ENCODE measurements around the gene PACS1.

PACS1 gene

DNA sequence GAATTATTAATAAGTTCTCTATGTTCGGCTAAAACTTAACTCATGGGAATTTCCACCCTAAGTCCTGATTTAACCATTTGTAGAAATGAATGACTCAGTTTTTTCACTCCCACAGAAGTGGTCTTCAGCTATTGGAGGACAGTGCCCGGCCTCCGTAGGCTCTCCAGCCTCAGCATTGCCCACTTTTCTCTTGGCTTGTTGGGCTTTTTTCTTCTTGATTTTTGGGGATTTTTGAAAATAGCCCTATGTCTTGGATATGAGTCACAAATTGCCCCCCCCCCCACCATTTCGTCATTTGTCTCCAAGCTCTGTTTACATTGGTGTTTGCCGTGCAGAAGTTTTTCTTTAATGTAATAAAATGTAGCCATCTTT, 66.7 kb downstream of the PACS1 start:
- no peak for DNase-seq (ENCODE audit: low read depth in 1 of 2, low spot score in 1 of 2)

DNA sequence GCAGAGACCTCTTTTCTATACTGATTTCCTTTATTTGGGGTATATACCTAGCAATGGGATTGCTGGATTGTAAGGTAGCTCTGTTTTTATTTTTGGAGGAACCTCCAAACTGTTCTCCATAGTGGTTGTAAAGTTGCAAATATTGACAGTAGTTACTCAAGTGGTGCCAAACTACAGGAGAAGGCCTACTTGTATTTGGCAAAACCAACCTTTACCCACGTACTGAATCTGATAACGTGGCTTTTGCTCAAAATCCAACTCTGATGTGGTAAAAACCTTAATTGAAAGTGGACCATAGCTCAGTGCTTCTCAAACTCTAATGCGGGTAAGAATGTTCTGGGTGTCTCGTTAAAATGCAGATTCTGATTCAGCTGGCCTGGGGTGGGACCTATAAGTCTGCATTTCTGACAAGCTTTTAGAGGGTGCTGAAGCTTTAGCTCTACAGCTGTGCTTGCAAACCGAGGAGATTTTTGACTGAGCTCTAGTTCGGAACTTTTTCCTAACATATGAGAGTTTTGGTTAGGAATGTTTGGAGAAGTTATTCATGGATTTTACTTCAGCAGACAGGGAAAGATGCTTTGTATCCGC, 69.8 kb downstream of the PACS1 start:
- no peak for DNase-seq (ENCODE audit: low read depth in 1 of 2, low spot score in 1 of 2)

DNA sequence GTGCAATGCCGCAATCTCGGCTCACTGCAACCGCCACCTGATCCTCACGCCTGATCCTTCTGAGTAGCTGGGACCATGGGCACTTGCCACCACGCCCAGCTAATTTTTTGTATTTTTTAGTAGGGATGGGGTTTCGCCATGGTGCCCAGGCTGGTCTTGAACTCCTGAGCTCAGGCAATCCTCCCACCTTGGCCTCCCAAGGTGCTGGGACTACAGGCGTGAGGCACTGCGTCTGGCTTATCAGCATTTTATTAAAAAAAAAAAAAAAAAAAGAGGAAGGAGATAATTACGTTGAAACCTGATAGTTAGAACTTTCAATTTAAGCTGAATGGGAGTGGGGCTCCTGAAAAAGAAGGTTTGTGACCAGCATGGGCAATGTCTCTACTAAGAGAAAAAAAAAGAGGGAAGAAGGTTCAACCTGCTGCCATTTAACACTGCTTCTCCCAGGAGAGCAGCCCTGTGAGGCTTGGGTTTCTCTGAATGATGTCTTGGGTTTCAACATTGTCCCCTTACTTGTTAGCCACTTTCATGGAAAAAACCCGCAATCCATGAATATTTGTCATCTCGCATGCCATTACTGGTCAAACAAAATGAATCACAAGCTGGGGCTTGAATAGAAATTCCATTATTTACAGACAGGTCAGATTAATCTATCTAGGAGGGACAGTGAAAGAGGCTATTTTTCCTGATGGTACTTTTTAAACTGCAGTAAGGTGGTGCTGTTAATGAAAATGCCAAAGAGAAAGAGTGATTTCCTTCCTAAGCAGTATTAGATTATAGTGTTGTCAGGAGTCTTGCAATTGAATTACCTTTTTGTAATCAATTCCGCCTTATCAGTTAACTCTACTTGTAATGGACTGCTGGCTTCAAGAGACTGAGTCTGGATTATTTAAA, 72.5 kb downstream of the PACS1 start:
- DNase-seq (ENCODE audit: low read depth in 1 of 2, low spot score in 1 of 2): no peak

DNA sequence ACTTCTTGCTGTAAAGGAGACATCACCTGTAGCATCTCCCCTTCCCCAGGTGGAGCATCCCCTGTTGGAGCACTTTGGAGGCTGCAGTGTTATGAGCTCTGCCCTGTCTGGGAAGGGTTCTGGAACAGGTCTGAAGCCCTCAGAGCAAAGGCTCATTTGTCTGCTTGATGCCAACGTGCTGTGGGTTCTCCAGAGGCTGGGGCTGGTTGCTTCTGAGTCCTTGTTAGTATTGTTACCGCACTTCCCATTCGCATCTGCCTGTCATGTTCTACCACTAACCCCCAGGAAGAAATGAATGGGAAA, 73.1 kb downstream of the PACS1 start:
- no peak for DNase-seq (ENCODE audit: low read depth in 1 of 2, low spot score in 1 of 2)

DNA sequence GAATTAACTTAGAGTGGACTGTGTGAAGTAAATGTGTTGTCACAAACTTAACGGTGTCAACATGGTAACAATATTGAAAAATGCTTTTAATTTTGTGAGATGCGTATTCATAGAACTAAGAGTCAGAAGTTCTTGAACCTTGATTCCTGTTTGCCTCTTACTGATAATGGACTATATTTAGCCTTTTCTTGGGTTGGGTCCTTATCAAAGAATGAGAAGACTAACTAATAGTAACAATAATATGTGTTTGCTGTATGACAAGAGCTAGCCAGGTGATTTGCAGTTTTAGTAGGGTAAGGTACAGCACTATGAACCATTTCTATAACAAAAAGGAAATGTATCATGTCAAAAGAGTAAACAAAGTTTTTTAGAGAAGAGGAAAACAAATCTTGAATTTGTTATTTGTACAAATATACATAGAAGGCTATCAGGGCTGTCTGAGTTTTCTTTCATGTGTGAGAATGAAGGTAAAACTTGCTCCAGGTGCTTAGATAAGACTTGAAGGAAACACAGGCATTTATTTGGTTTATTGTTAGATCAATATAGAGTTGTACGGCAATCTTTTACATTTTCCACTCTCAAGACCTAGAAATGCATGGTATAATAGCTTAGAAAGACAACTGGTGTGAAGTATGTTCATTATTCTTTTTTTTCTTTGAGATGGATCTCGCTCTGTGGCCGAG, 74.1 kb downstream of the PACS1 start:
- DNase-seq (ENCODE audit: low read depth in 1 of 2, low spot score in 1 of 2): no peak

DNA sequence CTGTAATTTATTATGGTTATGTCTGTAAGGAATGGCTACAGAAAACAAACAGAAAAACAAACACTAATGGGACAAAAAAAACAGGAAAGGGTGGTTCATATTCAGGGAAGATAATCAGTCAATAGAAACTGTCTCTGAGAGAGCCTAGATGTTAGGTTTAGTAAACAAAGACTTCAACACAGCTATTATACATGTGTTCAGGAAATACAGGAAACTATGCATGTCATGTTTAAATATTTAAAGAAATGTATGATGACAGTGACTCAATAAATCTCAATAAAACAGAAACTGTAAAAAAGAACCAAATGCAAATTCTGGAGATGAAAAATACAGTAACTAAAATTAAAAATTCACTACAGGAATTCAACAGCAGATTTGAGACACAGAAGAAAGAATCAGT, 76.0 kb downstream of the PACS1 start:
- DNase-seq (ENCODE audit: low read depth in 1 of 2, low spot score in 1 of 2): no peak

DNA sequence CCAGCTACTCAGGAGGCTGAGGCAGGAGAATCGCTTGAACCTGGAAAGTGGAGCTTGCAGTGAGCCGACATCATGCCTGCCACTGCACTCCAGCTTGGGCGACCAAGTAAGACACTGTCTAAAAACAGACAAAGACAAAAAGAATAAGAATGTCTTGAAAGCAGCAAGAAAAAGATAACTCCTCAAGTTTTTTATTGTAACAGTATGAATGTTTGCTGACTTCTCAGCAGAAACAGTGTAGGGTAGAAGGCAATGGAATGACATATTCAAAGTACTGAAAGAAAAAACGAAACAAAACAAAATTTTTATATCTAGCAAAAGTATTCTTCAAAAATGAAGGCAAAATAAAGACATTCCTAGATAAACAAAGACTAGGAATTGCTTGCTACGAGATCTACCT, 76.9 kb downstream of the PACS1 start:
- DNase-seq (ENCODE audit: low read depth in 1 of 2, low spot score in 1 of 2): no peak

DNA sequence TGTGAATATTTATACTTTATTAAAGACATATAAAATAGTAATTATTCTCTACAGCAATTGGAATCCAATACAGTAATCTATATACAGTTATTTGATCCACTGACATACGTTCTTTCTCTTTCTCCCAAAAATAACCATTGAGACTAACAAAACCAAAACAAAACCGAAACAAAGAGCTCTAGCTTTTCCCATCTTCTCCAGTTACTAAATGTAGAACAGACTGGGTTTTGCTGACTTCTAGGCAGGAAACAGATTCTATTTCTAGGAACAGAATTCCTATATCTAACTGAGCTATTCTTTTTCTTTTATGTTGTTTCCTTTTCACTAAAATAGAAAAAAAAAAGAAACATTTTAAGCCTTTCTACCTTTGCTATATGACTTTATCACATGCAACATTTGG, 80.1 kb downstream of the PACS1 start:
- DNase-seq (ENCODE audit: low read depth in 1 of 2, low spot score in 1 of 2): no peak

DNA sequence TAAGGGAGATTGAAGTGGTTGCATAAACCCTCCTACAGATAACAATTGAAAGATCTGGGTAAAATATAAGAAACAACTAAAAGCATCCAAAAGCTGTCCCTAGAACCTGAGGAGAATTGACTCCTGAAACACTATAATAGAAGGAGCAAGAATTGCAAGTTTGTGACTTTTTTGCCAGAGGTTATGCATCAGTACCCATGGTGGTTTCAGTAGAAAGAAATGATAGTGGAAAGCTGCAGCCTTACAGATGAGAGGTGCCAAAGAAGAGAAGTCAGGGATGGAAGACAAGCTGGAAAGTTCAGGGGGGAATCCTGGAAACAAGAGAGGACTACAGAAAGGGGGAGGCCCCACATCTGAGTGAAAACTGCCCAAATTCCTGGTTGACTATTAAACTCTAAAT, 80.7 kb downstream of the PACS1 start:
- DNase-seq (ENCODE audit: low read depth in 1 of 2, low spot score in 1 of 2): no peak

DNA sequence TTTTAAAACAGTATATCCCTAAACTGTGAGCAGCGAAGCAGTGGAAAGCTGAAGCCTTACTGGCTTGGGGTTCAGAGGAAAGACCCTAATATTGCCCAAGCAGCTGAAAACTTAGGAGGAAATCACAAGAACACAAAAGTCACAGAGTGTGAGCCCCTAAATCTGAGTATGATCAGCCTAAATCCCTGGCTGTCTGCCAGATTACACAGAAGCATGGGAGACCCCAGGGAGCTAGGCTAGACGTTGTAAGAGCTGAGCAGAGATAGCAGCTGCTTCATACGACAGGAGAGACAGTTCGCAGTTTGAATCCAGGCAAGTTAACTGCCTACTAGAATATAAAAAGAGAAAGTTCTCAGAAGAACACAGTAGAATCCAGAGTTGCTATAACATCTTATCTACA, 81.2 kb downstream of the PACS1 start:
- no peak for DNase-seq (ENCODE audit: low read depth in 1 of 2, low spot score in 1 of 2)

DNA sequence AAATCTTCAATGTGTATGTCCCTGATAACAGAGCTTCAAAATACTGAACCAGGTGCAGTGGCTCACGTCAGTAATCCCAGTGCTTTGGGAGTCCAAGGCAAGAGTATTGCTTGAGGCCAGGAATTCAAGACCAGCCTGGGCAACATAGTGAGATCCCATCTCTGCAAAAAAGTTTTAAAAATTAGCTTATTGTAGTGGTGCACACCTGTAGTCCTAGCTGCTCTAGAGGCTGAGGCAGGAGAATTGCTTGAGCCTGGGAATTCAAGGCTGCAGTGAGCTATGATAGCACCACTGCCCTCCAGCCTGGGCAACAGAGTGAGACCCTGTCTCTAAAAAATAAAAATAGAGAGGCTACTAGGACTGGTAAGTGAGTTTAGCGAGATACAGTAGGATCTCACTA, 84.0 kb downstream of the PACS1 start:
- DNase-seq (ENCODE audit: low read depth in 1 of 2, low spot score in 1 of 2): no peak

DNA sequence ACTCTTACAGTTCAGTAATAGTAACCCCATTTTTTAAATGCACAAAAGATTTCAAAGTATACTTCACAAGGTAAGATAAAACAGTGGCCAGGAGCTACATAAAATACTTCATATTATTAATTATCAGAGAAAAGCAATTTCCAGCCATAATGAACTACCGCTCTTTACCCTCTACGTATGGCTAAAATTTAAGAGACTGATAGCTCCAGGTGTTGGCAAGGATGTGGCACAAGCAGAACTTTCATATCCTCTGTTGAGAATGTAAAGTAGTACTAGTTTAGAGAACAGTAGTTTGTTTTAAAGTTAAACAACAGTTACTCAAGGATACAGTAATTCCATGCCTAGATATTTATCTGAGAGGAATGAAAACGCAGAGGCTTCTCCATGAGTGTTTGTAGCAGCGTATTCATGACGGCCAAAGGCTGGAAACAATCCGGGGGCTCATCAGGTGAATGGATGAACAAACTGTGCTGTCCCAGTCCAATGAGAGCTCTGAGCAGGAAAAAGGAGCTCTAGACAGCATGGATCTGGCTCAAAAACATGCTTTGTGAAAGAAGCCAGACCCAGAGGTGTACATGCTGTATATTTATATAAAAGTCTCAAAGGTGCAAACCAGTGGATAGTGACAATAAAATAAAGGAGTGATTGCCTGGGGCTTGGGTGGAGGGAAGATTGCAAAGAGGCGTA, 85.5 kb downstream of the PACS1 start:
- no peak for DNase-seq (ENCODE audit: low read depth in 1 of 2, low spot score in 1 of 2)

DNA sequence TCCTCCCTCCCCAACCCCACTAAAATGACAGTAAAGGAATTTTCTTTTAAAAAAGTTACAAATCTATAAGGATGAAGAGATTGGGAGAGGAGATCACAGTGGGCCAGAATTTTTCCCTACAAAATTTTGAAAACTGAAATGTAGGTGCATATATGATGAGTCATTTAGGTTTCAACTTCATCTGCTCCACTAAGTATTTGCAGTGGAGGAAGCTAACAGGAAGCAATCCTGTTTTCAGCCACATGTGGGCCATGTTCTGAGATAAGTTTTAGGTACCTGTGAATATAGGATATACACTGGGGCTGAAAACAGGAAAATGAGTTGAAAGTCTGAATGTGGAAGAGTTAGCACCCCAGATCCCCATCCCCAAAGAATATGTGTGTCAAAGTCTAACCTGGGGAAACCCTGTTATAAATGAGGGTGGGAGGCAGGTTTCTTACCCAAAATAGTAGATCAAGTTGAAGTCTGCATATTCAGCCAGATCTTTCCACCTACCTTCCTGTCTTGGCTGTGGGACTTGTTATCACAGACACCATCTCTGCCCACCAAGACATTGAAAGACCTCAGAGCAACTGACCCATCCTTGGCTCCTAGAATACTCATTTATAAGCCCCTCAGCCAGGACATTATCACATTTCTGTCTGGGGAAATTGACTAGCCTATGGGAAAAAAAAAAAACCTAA, 87.3 kb downstream of the PACS1 start:
- no peak for DNase-seq (ENCODE audit: low read depth in 1 of 2, low spot score in 1 of 2)

DNA sequence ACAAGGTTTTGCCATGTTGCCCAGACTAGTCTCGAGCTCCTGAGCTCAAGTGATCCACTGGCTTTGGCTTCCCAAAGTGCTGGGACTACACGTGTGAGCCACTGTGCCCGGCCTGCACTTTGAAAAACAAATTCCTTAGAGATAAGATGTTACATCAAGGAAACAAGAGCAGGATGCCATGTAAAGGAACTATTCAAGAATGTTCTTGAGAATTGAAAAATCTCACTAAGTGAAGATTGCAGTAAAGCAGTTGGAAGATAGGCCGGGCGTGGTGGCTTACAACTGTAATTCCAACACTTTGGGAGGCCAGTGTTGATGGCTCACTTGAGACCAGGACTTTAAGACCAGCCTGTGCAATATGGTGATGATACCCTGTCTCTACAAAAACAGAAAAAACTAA, 88.1 kb downstream of the PACS1 start:
- DNase-seq (ENCODE audit: low read depth in 1 of 2, low spot score in 1 of 2): no peak

DNA sequence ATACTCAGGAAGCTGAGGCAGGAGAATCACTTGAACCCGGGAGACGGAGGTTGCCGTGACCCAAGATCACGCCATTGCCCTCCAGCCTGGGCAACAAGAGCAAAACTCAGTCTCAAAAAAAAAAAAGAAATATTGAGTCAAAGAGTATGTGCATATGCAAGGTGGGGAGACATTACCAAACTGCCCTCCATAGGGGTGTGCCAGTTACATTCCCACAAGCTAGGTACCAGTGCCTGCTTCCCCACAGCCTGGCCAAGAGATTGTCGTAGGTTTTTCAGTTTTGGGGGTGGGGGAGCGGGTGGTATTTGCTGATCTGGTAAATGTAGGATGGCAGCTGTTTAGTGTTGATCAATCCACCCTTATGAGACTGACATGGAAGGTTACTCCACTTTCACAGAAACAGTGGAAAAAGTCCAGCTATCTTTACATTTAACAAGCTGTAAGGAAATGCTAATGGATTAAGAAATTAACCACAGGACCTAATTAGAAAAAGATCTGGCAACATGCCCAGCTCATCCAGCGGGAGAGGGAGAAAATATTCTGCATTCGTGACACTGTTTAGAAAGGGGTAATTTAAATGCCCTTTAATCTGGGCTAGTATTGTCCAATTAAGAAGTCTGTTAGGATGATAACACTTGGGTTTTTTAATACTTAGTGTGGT, 89.4 kb downstream of the PACS1 start:
- no peak for DNase-seq (ENCODE audit: low read depth in 1 of 2, low spot score in 1 of 2)

DNA sequence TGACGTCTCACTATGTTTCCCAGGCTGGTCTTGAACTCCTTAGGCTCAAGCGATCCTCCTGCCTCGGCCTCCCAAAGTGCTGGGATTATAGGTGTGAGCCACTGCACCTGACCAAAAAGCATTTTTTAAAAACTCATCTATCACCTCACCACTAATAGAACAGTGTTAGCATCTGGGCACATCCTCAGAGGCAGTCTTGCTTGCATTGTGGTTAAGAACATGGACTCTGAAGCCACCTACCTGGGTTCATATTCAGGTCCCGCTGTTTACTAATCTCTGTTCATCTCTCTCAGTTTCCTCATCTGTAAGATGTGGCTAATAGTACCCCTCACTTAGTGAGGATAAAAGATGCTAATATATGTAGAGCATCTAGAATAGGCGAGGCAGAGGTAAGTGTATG, 90.6 kb downstream of the PACS1 start:
- DNase-seq (ENCODE audit: low read depth in 1 of 2, low spot score in 1 of 2): no peak

DNA sequence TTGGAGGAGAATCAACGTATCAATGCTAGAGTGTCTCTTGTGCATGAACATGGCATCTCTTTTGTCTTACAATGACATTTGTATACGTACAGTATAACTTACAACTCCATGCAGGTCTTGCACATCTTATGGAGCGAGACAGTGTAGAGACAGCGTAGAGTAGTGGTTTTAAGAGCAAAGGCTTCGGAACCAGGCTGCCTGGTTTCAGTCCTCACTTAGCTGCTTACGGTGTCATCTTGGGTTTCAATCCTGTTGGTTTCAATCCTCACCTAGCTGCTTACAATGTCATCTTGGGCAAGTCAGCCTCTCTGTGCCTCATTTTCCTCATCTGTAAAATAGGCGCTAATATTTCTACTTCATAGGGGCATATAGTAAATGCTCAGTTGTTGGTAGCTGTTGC, 98.2 kb downstream of the PACS1 start:
- no peak for DNase-seq (ENCODE audit: low read depth in 1 of 2, low spot score in 1 of 2)

DNA sequence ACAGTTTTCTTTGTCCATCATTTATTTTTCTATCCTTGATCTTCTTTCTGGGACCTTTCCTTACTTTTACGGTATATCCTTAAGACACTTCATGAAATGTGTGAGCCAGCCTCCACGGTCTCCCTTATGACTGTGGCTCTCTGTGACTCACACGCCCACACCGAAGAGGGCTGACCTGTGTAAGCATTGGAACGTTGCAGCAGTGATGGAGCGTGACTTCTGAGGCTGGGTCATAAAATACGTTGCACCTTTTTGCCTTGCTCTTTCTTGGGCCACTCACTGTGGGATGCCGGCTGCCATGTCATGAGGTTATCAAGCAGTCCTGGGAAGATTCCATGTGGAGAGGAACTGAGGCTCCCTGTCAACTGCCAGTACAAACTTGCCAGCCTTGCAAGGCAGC, 102.1 kb downstream of the PACS1 start:
- no peak for DNase-seq (ENCODE audit: low read depth in 1 of 2, low spot score in 1 of 2)

DNA sequence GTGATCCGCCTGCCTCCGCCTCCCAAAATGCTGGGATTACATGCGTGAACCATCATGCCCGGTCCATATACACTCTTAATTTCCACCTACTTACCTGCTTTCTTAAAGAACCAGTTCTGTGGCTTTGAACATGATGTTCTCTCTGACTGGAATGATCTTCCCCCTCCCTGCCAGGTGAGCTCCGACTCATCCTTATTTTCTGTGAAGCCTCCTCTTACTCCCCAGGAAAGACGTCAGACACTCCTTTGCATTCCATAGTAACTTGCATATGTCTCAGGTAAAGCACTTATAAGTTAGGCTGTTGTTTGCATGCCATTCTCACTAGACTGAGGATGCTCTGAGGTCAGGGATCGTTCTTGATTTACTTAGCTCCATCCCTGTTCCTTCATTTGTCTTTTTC, 106.6 kb downstream of the PACS1 start:
- DNase-seq (ENCODE audit: low read depth in 1 of 2, low spot score in 1 of 2): no peak

DNA sequence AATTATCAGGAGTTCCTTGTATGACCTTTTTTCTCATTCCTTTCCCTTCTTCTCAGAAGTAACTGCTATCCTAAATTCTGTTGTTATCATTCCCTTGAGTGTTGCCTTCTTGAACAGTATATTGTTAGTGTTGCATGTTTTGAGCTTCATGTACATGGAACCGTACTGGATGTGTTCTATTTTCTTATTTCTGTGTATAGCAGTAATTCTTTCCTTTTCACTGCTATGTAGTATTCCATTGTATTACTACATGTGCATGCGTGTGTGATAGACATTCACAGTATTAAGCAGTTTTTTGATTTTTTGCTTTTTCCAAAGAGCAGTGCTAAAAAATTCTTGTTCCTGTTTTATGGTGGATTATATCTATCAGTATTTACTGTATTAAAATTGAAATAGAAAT, 108.1 kb downstream of the PACS1 start:
- DNase-seq (ENCODE audit: low read depth in 1 of 2, low spot score in 1 of 2): no peak

DNA sequence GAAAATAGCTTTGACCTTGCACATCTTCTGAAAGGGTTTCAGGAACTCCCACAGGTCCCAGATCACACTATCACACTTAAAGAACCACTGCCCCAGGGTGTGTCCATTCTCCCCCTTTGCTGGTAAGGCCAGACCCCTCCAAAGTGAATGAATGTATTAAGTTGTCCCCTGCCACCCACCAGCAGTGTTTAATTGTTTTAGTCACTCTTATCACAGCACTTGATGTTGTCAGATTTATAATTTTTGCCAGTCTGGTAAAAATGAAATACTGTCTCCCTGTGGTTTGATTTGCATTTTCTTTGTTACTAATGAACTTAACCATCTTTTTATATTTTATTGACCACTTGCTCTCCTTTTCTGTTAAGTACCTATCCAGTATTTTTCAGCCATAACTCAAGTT, 108.8 kb downstream of the PACS1 start:
- no peak for DNase-seq (ENCODE audit: low read depth in 1 of 2, low spot score in 1 of 2)
